Neutrophil (primary cell): ENCODE data around the gene NRXN3.

Source experiments
- H3K27ac ChIP-seq: fragments of 200-600 bp; sonication (generic); 2 replicates; pipeline ENCODE4 v1.5.1; 2016; ENCODE audit warnings: mild to moderate bottlenecking, moderate library complexity
- H3K27me3 ChIP-seq: fragments of 200-600 bp; sonication (generic); 2 replicates; pipeline ENCODE4 v1.6.0; 2016; ENCODE audit warnings: mild to moderate bottlenecking
- H3K36me3 ChIP-seq: fragments of 200-600 bp; sonication (generic); 2 replicates; pipeline ENCODE4 v1.5.1; 2017
- H3K4me1 ChIP-seq, 2 experiments: fragments of 200-600 bp in 1 of 2; sonication (generic) in 1 of 2; 1 replicate in 1 of 2; 2 replicates in 1 of 2; pipeline versions ENCODE4 v1.5.1 to v1.6.1; 2013 to 2016; ENCODE audit warnings: low read depth in 1 of 2, low read length in 1 of 2, mild to moderate bottlenecking in 1 of 2, moderate library complexity in 1 of 2; ENCODE audit not compliant: control insufficient read depth in 1 of 2, insufficient read depth in 1 of 2
- H3K4me3 ChIP-seq, 2 experiments: fragments of 200-600 bp in 1 of 2; sonication (generic) in 1 of 2; 1 replicate in 1 of 2; 2 replicates in 1 of 2; pipeline ENCODE4 v1.5.1; 2013 to 2016; ENCODE audit warnings: low read depth in 1 of 2, low read length in 1 of 2, mild to moderate bottlenecking in 1 of 2, moderate library complexity in 1 of 2
- H3K9me3 ChIP-seq: fragments of 200-600 bp; sonication (generic); 2 replicates; pipeline ENCODE4 v1.5.1; 2016
- TF ChIP-seq, protein P1 (sequence below): fragments of 200-600 bp; sonication (generic); IDR thresholded peaks from 2 replicates; pipeline ENCODE4 v1.5.1; 2016; ENCODE audit warnings: antibody characterized with exemption

NRXN3 gene

DNA sequence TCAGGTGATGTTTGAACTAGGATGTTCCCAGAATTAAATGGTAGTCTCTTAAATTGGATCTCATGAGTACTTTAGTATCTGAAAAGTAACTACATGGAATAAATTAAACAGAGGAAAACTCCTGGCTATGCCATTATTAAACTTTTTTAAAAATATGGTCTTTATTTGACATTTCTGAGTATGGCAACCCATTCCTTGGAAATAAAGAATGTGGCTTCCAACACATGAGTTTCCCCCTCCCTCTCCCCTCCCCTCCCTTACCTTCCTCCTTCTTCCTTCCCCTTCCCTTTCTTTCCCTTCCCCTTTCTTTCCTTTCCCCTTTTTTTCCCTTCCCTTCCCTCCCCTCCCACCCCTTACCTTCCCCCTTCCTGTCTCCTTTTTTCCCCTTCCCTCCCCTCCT, 1100.9 kb downstream of the NRXN3 start:
- Histone ChIP-seq H3K27me3 (peaks cover 3% of the 10 kb centered on the region), H3K9me3 (no peaks in the 10 kb centered on the region), H3K4me1 (no peaks in the 10 kb centered on the region), H3K27ac (no peak overlapping the region), H3K36me3 (no peaks in the 10 kb centered on the region), H3K4me3 (no peak overlapping the region)
- TF ChIP-seq, protein P1, sequence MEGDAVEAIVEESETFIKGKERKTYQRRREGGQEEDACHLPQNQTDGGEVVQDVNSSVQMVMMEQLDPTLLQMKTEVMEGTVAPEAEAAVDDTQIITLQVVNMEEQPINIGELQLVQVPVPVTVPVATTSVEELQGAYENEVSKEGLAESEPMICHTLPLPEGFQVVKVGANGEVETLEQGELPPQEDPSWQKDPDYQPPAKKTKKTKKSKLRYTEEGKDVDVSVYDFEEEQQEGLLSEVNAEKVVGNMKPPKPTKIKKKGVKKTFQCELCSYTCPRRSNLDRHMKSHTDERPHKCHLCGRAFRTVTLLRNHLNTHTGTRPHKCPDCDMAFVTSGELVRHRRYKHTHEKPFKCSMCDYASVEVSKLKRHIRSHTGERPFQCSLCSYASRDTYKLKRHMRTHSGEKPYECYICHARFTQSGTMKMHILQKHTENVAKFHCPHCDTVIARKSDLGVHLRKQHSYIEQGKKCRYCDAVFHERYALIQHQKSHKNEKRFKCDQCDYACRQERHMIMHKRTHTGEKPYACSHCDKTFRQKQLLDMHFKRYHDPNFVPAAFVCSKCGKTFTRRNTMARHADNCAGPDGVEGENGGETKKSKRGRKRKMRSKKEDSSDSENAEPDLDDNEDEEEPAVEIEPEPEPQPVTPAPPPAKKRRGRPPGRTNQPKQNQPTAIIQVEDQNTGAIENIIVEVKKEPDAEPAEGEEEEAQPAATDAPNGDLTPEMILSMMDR, result no peak

DNA sequence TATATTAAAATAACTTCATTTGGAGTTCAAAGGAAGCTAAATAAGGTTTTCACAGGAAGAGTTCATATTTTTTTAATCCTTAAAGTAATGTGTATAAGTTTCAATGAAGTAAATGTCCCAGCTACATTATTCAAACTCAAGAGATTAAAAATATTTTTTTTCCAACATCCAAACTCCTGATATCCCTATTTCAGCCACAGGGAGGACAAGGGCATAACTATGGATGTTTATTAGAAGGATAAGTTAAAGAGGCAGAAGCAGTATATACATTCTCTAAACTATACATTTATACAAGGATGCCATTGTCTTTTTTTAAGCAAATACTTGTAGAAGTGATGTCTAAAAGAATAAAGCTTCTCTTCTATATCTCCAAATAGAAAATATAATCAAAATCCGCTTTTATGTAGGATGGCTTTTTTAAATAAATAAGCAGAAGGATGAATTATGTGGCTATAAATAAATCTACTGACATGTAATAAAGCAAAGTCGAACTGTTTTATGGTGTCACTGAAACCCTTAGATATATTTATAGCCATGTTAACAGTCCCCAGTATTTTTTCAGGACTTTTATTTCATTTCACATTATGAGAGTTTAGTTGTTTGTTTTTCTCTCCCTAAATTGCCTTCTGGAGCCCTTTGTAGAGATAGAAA, 1104.6 kb downstream of the NRXN3 start:
- Histone ChIP-seq H3K9me3 (no peaks in the 10 kb centered on the region), H3K27me3 (peaks cover 39% of the 10 kb centered on the region), H3K36me3 (no peaks in the 10 kb centered on the region), H3K4me3 (no peak overlapping the region), H3K27ac (no peak overlapping the region), H3K4me1 (no peaks in the 10 kb centered on the region)
- TF ChIP-seq, protein P1, result no peak

DNA sequence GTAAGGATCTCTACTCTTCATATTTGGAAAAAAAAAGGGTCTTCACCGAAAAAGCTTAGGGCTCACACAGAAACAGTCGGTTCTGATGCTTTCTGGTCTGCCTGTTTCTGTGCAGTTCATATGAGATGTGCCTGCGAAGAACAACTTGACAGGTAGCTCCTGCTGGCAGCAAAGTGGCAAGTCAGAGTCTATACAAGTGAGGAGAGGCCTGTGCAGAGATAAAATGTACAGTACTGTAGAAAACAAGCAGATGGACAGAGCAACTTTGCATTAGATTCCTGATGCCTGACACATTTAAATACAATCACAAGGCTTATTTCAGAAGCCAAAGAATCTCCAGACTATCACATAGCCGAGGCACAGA, 1105.1 kb downstream of the NRXN3 start:
- peaks cover 44% of the 10 kb centered on the region for H3K27me3 ChIP-seq
- H3K9me3 ChIP-seq, result no peaks in the 10 kb centered on the region
- H3K4me3 ChIP-seq, result no peak overlapping the region
- no peaks in the 10 kb centered on the region for H3K4me1 ChIP-seq
- no peaks in the 10 kb centered on the region for H3K36me3 ChIP-seq
- no peak overlapping the region for H3K27ac ChIP-seq
- TF ChIP-seq, protein P1, result no peak

DNA sequence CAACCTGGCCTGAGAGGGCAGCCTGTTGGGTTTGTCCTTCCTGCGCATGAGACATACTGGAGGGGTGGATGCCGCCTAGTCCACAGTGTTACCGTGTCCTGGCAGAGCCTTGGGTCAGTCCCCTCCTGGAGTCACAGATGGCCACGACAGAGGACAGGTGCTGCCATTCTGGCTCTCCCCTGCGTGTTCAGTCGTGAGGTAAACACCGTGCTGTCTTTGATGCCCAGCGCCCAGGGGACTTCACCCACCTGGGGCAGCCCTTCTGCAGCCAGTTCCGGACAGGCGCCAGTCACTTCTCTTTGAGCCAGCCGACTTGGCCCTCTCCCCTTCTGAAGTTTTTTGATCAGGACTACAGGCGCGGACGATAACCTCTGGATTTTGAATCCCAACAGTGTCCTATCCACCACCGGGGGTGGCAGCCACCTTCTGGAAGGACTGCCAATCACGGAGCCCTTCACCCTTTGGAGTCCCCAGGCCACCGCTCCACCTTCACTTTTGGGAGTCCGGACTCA, 1108.2 kb downstream of the NRXN3 start:
- TF ChIP-seq, protein P1, result no peak
- H3K36me3 ChIP-seq, result no peaks in the 10 kb centered on the region
- no peak overlapping the region for H3K4me3 ChIP-seq
- no peaks in the 10 kb centered on the region for H3K4me1 ChIP-seq
- H3K27ac ChIP-seq, result no peak overlapping the region
- peaks cover 72% of the 10 kb centered on the region for H3K27me3 ChIP-seq
- no peaks in the 10 kb centered on the region for H3K9me3 ChIP-seq

DNA sequence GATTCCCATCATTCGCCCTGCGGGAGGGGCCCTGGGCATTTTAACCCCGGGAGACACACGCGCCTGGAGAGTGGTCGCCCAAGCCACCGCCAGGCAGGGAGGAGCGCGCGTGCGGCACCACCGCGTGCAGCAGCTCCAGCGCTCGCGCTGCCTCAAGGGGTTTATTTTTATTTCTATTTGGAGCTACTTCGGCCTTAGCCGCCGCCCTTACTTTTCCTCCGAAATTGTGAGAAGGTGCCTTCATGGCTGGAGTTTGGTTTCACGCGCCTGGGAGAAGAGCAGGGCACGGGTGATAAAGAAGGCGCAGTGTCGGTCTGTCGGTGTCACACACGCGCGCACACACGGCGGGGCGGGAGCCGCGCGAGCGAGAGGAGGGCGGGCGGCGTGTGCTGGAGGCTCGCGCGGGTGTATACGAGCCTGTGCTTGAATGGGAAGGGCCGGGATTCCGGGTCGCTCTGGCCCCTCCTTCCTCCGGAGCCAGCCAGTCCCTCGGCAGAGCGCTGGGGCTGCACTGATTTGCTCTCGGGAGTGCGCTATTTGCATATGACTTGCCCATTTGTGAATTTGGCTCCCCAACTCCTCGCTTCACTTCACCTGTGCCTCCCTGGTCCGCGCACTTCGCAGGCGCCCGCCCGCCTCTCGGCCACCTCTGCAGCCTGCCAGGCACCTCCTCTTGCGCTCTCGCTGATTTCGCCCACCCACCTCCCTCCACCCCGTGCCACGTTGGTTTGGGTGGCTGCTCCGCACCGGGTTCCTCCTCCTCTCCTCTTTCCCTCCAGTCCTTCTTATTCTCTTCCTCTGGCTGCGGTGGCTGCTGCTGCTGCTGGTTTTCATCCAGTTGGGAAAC, 1108.8 kb downstream of the NRXN3 start:
- peaks cover 72% of the 10 kb centered on the region for H3K27me3 ChIP-seq
- TF ChIP-seq, protein P1, result no peak
- H3K27ac ChIP-seq, result no peak overlapping the region
- H3K9me3 ChIP-seq, result no peaks in the 10 kb centered on the region
- no peaks in the 10 kb centered on the region for H3K36me3 ChIP-seq
- no peaks in the 10 kb centered on the region for H3K4me1 ChIP-seq
- H3K4me3 ChIP-seq, result no peak overlapping the region
